Thyroid gland (tissue), 4 donors: Measurements from ENCODE around the gene KCNJ10.

ENCODE experiments used
- POLR2A ChIP-seq, 2 donors: fragments of 450-650 bp; IDR thresholded peaks; one replicate each; pipeline ENCODE4 v1.6.1; 2017; ENCODE audit warnings: antibody characterized with exemption in 2 of 2, mild to moderate bottlenecking in 2 of 2, moderate library complexity in 1 of 2
- TF ChIP-seq, protein P1 (sequence below), 6 experiments: fragments of 200-600 bp in 3 of 6; fragments of 450-650 bp in 3 of 6; sonication (generic) in 3 of 6; IDR thresholded peaks; one replicate each; pipeline ENCODE4 v1.5.1; 2016 to 2019; ENCODE audit warnings: antibody characterized with exemption in 6 of 6, mild to moderate bottlenecking in 2 of 6, inconsistent platforms in 1 of 6, moderate library complexity in 1 of 6

DNA sequence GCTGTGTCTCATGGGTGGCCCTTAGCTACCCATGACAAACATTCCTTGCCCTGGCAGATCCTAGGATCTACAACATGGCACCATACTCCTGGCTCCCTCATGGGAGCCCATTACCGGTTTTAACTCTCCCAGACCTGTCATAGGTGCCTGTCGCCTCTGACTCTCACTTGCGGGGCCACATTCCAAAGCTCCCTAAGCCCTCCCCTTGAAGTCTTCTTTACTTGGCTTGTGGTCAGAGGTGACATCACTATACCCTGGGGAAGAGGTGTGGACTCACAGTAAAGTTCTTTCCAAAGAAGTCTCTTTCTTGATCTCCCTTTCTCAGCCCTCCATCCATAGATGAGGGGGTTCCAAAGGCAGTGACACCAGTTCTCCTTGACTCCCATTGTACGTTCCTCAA, 110.5 kb downstream of the KCNJ10 start:
- TF ChIP-seq, protein P1, sequence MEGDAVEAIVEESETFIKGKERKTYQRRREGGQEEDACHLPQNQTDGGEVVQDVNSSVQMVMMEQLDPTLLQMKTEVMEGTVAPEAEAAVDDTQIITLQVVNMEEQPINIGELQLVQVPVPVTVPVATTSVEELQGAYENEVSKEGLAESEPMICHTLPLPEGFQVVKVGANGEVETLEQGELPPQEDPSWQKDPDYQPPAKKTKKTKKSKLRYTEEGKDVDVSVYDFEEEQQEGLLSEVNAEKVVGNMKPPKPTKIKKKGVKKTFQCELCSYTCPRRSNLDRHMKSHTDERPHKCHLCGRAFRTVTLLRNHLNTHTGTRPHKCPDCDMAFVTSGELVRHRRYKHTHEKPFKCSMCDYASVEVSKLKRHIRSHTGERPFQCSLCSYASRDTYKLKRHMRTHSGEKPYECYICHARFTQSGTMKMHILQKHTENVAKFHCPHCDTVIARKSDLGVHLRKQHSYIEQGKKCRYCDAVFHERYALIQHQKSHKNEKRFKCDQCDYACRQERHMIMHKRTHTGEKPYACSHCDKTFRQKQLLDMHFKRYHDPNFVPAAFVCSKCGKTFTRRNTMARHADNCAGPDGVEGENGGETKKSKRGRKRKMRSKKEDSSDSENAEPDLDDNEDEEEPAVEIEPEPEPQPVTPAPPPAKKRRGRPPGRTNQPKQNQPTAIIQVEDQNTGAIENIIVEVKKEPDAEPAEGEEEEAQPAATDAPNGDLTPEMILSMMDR (IDR thresholded peaks at IDR 0.05): no peak
- no peak for TF ChIP-seq POLR2A (IDR thresholded peaks at IDR 0.05)
